GM15510 (cell line): ENCODE results near the gene RGS12.

ENCODE experiments used
- POLR2A ChIP-seq: IDR thresholded peaks from 3 replicates; pipeline ENCODE4 v1.6.1; 2011; ENCODE audit warnings: borderline replicate concordance; ENCODE audit not compliant: insufficient read length; ENCODE audit errors: extremely low read depth

The RGS12 gene

GRCh38 chr4:3313556-3314228, 20.9 kb downstream of the RGS12 start:
- TF ChIP-seq POLR2A: no peak

GRCh38 chr4:3314706-3315260, 22.0 kb downstream of the RGS12 start:
- TF ChIP-seq POLR2A: no peak

- TF ChIP-seq POLR2A: no peak
Measured at GRCh38 chr4:3315566-3315965, 22.7 kb downstream of the RGS12 start.

- no peak for TF ChIP-seq POLR2A
Measured at GRCh38 chr4:3316146-3316545, 23.3 kb downstream of the RGS12 start.

- TF ChIP-seq POLR2A: no peak
Measured at GRCh38 chr4:3317011-3317655, 24.3 kb downstream of the RGS12 start.

GRCh38 chr4:3317656-3318211, 24.9 kb downstream of the RGS12 start:
- TF ChIP-seq POLR2A: no peak

- TF ChIP-seq POLR2A: no peak
Measured at GRCh38 chr4:3318561-3319021, 25.8 kb downstream of the RGS12 start.

- no peak for TF ChIP-seq POLR2A
Measured at GRCh38 chr4:3320361-3321023, 27.7 kb downstream of the RGS12 start.

- TF ChIP-seq POLR2A: no peak
Measured at GRCh38 chr4:3321295-3321889, 28.6 kb downstream of the RGS12 start.

GRCh38 chr4:3322059-3322550, 29.3 kb downstream of the RGS12 start:
- TF ChIP-seq POLR2A: no peak

GRCh38 chr4:3323071-3323481, 30.3 kb downstream of the RGS12 start:
- no peak for TF ChIP-seq POLR2A

GRCh38 chr4:3324093-3324815, 31.4 kb downstream of the RGS12 start:
- TF ChIP-seq POLR2A: no peak

- TF ChIP-seq POLR2A: no peak
Measured at GRCh38 chr4:3328814-3329663, 36.2 kb downstream of the RGS12 start.
